CD14-positive monocyte (primary cell): ENCODE measurements around the gene SGCA. TPM values are rescaled to one million over a fixed set of nuclear protein-coding genes. Genes with fewer than 3 reads are reported as not detected.

Experiments used
- DNase-seq, 3 donors: peaks; one replicate each; pipeline ENCODE4 v3.0.0-alpha.2; 2011 to 2022
- H2AFZ ChIP-seq: 2 replicates; pipeline ENCODE4 v1.6.0; 2012; ENCODE audit warnings: mild to moderate bottlenecking, low read depth, low read length, inconsistent platforms; ENCODE audit not compliant: insufficient read depth, poor library complexity, severe bottlenecking
- H3K27ac ChIP-seq, 2 donors: 1 replicate in 1 of 2; 2 replicates in 1 of 2; pipeline ENCODE4 v1.5.1; 2012 to 2013; ENCODE audit warnings: low read length in 2 of 2, control low read depth in 1 of 2, inconsistent platforms in 1 of 2, low read depth in 1 of 2, mild to moderate bottlenecking in 1 of 2
- H3K27me3 ChIP-seq, 2 donors: one replicate each; pipeline versions ENCODE4 v1.6.0 to v1.6.1; 2011 to 2013; ENCODE audit warnings: low read length in 2 of 2; ENCODE audit not compliant: control insufficient read depth in 2 of 2, insufficient read depth in 2 of 2
- H3K36me3 ChIP-seq, 2 donors: replicated peaks in 1 of 2; 1 replicate in 1 of 2; 2 replicates in 1 of 2; pipeline versions ENCODE4 v1.5.1 to v1.6.1; 2012 to 2013; ENCODE audit warnings: low read length in 2 of 2, control low read depth in 1 of 2, inconsistent platforms in 1 of 2, mild to moderate bottlenecking in 1 of 2; ENCODE audit not compliant: insufficient read depth in 2 of 2, control insufficient read depth in 1 of 2
- H3K4me1 ChIP-seq, 2 donors: 1 replicate in 1 of 2; 2 replicates in 1 of 2; pipeline versions ENCODE4 v1.5.1 to v1.6.1; 2012 to 2013; ENCODE audit warnings: low read length in 2 of 2, control low read depth in 1 of 2, inconsistent platforms in 1 of 2, mild to moderate bottlenecking in 1 of 2, moderate library complexity in 1 of 2; ENCODE audit not compliant: insufficient read depth in 2 of 2, control insufficient read depth in 1 of 2
- H3K4me2 ChIP-seq: replicated peaks from 2 replicates; pipeline ENCODE3; 2012; ENCODE audit warnings: low read length, moderate library complexity, mild to moderate bottlenecking; ENCODE audit not compliant: poor library complexity, severe bottlenecking; ENCODE audit errors: extremely low read depth
- H3K4me3 ChIP-seq, 3 experiments: fragments of 200-600 bp in 1 of 3; sonication (generic) in 1 of 3; replicated peaks in 1 of 3; 1 replicate in 2 of 3; 2 replicates in 1 of 3; pipeline ENCODE4 v1.5.1; 2011 to 2013; ENCODE audit warnings: low read length in 3 of 3, mild to moderate bottlenecking in 3 of 3, control low read depth in 2 of 3, low read depth in 2 of 3, inconsistent platforms in 1 of 3, moderate library complexity in 1 of 3
- H3K79me2 ChIP-seq: 2 replicates; pipeline ENCODE4 v1.6.0; 2012; ENCODE audit warnings: mild to moderate bottlenecking, control low read depth, inconsistent platforms, low read length, moderate library complexity; ENCODE audit not compliant: insufficient read depth
- H3K9ac ChIP-seq: 2 replicates; pipeline ENCODE4 v1.6.0; 2017; ENCODE audit warnings: low read length, mild to moderate bottlenecking; ENCODE audit not compliant: insufficient read depth, poor library complexity, severe bottlenecking
- H3K9me3 ChIP-seq, 2 donors: replicated peaks in 1 of 2; 1 replicate in 1 of 2; 2 replicates in 1 of 2; pipeline versions ENCODE4 v1.5.1 to v1.6.1; 2012 to 2013; ENCODE audit warnings: low read length in 2 of 2, control low read depth in 1 of 2; ENCODE audit not compliant: control insufficient read depth in 1 of 2, insufficient read depth in 1 of 2
- H4K20me1 ChIP-seq: 2 replicates; pipeline ENCODE4 v1.6.0; 2012; ENCODE audit warnings: mild to moderate bottlenecking, low read length, control low read depth, moderate library complexity; ENCODE audit not compliant: insufficient read depth
- H3K27ac Mint-ChIP-seq, 7 donors: one replicate each; pipeline ENCODE4 v1.8.0; 2020; ENCODE audit warnings: mild to moderate bottlenecking in 7 of 7, mixed read lengths in 7 of 7, moderate library complexity in 6 of 7, inconsistent platforms in 2 of 7
- H3K27me3 Mint-ChIP-seq, 3 donors: one replicate each; pipeline ENCODE4 v1.8.0; 2021 to 2022; ENCODE audit warnings: low read depth in 3 of 3, mild to moderate bottlenecking in 3 of 3, mixed read lengths in 3 of 3, moderate library complexity in 3 of 3, inconsistent platforms in 1 of 3
- H3K36me3 Mint-ChIP-seq, 2 donors: one replicate each; pipeline ENCODE4 v1.8.0; 2020; ENCODE audit warnings: mixed read lengths in 2 of 2, inconsistent platforms in 1 of 2, mild to moderate bottlenecking in 1 of 2
- H3K4me1 Mint-ChIP-seq: one replicate; pipeline ENCODE4 v1.8.0; 2020; ENCODE audit warnings: mild to moderate bottlenecking, mixed read lengths
- H3K4me3 Mint-ChIP-seq, 2 donors: one replicate each; pipeline ENCODE4 v1.8.0; 2020; ENCODE audit warnings: mild to moderate bottlenecking in 2 of 2, mixed read lengths in 2 of 2, moderate library complexity in 1 of 2
- H3K9me3 Mint-ChIP-seq, 7 donors: one replicate each; pipeline ENCODE4 v1.8.0; 2020 to 2022; ENCODE audit warnings: mixed read lengths in 7 of 7, mild to moderate bottlenecking in 6 of 7, moderate library complexity in 6 of 7, inconsistent platforms in 2 of 7
- WGBS: methylation state at CpG from one replicate; pipeline ENCODE4 v1.1.5; 2013; ENCODE audit warnings: missing lambda C conversion rate; ENCODE audit not compliant: insufficient coverage; 5-methylcytosine and 5-hydroxymethylcytosine counted together
- intact Hi-C, 2 donors: fragments of 100-400 bp; cut with micrococcal nuclease; formaldehyde crosslinking; loops; one replicate each; pipeline versions ENCODE4 v1.15.0 to v1.15.1; 2023
- polyA plus RNA-seq, 3 donors: library from polyadenylated mRNA; depleted of rRNA in 1 of 3; unstranded in 2 of 3; stranded (reverse) in 1 of 3; fragments of 300-500 nt in 2 of 3; fragments of >200 nt in 1 of 3; fragmentation: Illumina TruSeq in 2 of 3; gene quantifications; 1 replicate in 2 of 3; 2 replicates in 1 of 3; pipeline ENCODE4 v1.2.3, GENCODE V29; 2012 to 2021
- TF ChIP-seq, protein P1 (sequence below): fragments of 200-600 bp; IDR thresholded peaks from one replicate; pipeline ENCODE4 v1.8.0; 2022; ENCODE audit warnings: antibody characterized with exemption, mild to moderate bottlenecking

Gene SGCA
- polyA plus RNA-seq, 3 donors = 0.27 to 0.89 (median 0.53) TPM

GRCh38 chr17:50141026-50141744 lies 24.6 kb upstream of the SGCA start:
- intact Hi-C loops = no loop called here
- Mint-ChIP-seq H3K27ac (peak overlapping the region in 6 of 7 donors; percentile 3 to 88 (median 64)), H3K36me3 (peaks cover 96 to 100% of the 10 kb centered on the region in 2 donors), H3K4me3 (peak overlapping the region in 1 of 2 donors; percentile 64), H3K9me3 (peaks cover 0 to 5% (median 1%) of the 10 kb centered on the region in 7 donors), H3K4me1 (peaks cover 71% of the 10 kb centered on the region), H3K27me3 (peaks cover 0 to 1% (median 0%) of the 10 kb centered on the region in 3 donors)
- peaks cover 92 to 100% of the 10 kb centered on the region in 2 donors for H3K36me3 ChIP-seq
- H3K9me3 ChIP-seq = no peaks in the 10 kb centered on the region
- peak overlapping the region in 1 of 3 experiments; percentile 59 for H3K4me3 ChIP-seq
- no peak overlapping the region for H2AFZ ChIP-seq
- TF ChIP-seq, protein P1, sequence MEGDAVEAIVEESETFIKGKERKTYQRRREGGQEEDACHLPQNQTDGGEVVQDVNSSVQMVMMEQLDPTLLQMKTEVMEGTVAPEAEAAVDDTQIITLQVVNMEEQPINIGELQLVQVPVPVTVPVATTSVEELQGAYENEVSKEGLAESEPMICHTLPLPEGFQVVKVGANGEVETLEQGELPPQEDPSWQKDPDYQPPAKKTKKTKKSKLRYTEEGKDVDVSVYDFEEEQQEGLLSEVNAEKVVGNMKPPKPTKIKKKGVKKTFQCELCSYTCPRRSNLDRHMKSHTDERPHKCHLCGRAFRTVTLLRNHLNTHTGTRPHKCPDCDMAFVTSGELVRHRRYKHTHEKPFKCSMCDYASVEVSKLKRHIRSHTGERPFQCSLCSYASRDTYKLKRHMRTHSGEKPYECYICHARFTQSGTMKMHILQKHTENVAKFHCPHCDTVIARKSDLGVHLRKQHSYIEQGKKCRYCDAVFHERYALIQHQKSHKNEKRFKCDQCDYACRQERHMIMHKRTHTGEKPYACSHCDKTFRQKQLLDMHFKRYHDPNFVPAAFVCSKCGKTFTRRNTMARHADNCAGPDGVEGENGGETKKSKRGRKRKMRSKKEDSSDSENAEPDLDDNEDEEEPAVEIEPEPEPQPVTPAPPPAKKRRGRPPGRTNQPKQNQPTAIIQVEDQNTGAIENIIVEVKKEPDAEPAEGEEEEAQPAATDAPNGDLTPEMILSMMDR = no peak
- no peak overlapping the region for H3K9ac ChIP-seq
- 78% methylated on average over 7 of the region's 16 CpGs for WGBS
- H3K27me3 ChIP-seq = no peaks in the 10 kb centered on the region
- peaks cover 58 to 67% of the 10 kb centered on the region in 2 donors for H3K4me1 ChIP-seq
- peak overlapping the region; percentile 67 for H3K4me2 ChIP-seq
- peak overlapping the region; percentile 7 to 57 for H3K27ac ChIP-seq
- H4K20me1 ChIP-seq = peaks cover 100% of the 10 kb centered on the region
- no peak for DNase-seq
- H3K79me2 ChIP-seq = peaks cover 76% of the 10 kb centered on the region

DNA sequence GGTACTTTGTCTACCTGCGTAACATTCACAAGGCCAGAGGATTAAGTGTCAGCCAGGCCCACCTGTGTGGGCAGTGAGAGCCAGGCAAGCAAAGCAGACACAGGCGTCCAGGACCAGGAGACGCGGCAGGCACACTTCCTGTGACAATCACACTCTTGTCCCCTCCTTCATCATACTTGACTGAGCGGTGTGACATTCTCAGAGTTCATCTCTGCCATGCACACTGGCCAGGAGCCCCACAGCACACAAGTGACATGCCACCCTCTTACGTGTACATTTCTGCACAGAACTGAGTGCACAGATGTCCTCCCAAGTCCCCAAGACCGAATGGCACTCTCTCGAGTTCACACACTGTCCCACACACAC lies 24.1 kb upstream of the SGCA start:
- H3K27ac ChIP-seq = peak overlapping the region; percentile 1 to 57
- WGBS = 47% methylated on average over 6 of the region's 8 CpGs
- Mint-ChIP-seq H3K27me3 (peaks cover 0 to 1% (median 0%) of the 10 kb centered on the region in 3 donors), H3K9me3 (peaks cover 0 to 5% (median 1%) of the 10 kb centered on the region in 7 donors), H3K27ac (peak overlapping the region in 5 of 7 donors; percentile 30 to 87 (median 50)), H3K4me3 (peak overlapping the region in 1 of 2 donors; percentile 27), H3K36me3 (peaks cover 95 to 98% of the 10 kb centered on the region in 2 donors), H3K4me1 (peaks cover 74% of the 10 kb centered on the region)
- TF ChIP-seq, protein P1 = no peak
- H2AFZ ChIP-seq = no peak overlapping the region
- no peak for DNase-seq
- no peaks in the 10 kb centered on the region for H3K27me3 ChIP-seq
- intact Hi-C loops = no loop called here
- peaks cover 86 to 100% of the 10 kb centered on the region in 2 donors for H3K36me3 ChIP-seq
- no peaks in the 10 kb centered on the region for H3K9me3 ChIP-seq
- H4K20me1 ChIP-seq = peaks cover 100% of the 10 kb centered on the region
- H3K9ac ChIP-seq = no peak overlapping the region
- peaks cover 64 to 73% of the 10 kb centered on the region in 2 donors for H3K4me1 ChIP-seq
- H3K4me2 ChIP-seq = peak overlapping the region; percentile 21
- H3K79me2 ChIP-seq = peaks cover 81% of the 10 kb centered on the region
- peak overlapping the region in 1 of 3 experiments; percentile 7 for H3K4me3 ChIP-seq
